RWPE1 (cell line): ENCODE data around the gene SHB.
"Not testable (repeated sequence)": the region's sequence is repeated elsewhere in the genome, so short reads cannot be mapped to it uniquely, and the experiment has no call there.

Experiments
- CTCF ChIA-PET: fragments of 350-600 bp; sonication (Branson Sonifier 250); formaldehyde crosslinking; extraction: SDS; loops from one replicate; lab custom pipeline; 2021; lab: Yijun Ruan, JAX
- POLR2A ChIA-PET: fragments of 400-600 bp; formaldehyde crosslinking; extraction: SDS; loops from one replicate; lab custom pipeline; 2020; ENCODE audit warnings: antibody characterized with exemption; ENCODE audit not compliant: low non-redundant PET; lab: Yijun Ruan, JAX
- DNase-seq: peaks from one replicate; pipeline ENCODE4 v3.0.0; 2012; ENCODE audit warnings: low spot score
- H3K27ac ChIP-seq: fragments of 450-650 bp; 2 replicates; pipeline ENCODE4 v1.5.1; 2017
- TF ChIP-seq, protein P1 (sequence below): fragments of 450-650 bp; conservative IDR thresholded peaks from 2 replicates; pipeline ENCODE4 v1.5.1; 2017; ENCODE audit warnings: low read depth, mild to moderate bottlenecking

SHB gene

DNA sequence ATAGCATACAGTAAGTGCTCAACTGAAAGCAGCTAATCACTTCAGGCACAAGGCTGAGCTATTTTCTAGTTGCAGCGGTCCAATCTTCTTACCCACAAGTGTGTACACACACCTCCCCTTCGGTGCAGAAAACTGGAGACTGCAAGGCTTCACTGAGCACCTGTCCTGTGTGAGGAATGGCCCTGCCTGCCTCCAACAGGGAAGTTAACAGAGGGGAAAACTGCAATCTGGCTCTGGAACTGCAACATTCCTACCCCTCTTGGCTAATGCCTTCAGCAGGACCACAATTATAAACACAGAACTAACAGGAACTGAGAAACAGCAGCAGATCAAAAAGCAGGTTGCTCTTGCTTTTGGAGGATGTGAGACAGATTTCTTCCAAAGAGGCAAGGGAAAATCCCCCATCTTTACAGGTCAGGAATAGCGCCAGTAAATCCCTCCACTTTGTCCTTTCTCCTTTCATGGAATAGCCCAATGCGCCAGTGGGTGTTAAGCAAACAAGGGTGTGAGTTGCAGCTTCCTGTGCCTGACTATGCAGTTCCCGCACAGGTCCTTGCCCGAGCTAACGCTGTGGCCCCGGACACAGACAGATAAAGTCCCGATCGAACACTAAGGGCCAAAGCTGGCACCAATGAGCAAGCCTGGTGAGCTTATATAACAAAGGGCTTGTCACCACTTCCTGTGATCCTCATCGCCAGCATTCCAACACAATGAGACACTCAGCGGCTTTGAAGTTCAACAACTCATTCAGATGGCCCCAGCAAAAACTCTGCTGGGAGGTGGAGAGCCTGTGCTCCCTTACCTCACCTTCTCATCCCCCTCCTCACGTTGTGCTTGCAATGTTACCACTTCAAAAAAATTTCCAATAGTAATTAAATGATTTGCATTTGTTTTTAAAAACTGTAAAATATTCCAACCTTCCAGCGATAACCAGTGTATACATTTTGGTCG lies 21.5 kb downstream of the SHB start:
- ChIA-PET POLR2A (interaction anchor here (0.6 kb wide), 1 partner anchor 330 kb away, joined by 3 read pairs; no protein-coding TSS in a partner anchor), CTCF (interaction anchor here (0.6 kb wide), 1 partner anchor 266 kb away, joined by 3 read pairs; no protein-coding TSS in a partner anchor)
- H3K27ac ChIP-seq, result peak overlapping the region; percentile 92
- TF ChIP-seq, protein P1, sequence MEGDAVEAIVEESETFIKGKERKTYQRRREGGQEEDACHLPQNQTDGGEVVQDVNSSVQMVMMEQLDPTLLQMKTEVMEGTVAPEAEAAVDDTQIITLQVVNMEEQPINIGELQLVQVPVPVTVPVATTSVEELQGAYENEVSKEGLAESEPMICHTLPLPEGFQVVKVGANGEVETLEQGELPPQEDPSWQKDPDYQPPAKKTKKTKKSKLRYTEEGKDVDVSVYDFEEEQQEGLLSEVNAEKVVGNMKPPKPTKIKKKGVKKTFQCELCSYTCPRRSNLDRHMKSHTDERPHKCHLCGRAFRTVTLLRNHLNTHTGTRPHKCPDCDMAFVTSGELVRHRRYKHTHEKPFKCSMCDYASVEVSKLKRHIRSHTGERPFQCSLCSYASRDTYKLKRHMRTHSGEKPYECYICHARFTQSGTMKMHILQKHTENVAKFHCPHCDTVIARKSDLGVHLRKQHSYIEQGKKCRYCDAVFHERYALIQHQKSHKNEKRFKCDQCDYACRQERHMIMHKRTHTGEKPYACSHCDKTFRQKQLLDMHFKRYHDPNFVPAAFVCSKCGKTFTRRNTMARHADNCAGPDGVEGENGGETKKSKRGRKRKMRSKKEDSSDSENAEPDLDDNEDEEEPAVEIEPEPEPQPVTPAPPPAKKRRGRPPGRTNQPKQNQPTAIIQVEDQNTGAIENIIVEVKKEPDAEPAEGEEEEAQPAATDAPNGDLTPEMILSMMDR, result no peak
- peak; percentile 86 for DNase-seq

DNA sequence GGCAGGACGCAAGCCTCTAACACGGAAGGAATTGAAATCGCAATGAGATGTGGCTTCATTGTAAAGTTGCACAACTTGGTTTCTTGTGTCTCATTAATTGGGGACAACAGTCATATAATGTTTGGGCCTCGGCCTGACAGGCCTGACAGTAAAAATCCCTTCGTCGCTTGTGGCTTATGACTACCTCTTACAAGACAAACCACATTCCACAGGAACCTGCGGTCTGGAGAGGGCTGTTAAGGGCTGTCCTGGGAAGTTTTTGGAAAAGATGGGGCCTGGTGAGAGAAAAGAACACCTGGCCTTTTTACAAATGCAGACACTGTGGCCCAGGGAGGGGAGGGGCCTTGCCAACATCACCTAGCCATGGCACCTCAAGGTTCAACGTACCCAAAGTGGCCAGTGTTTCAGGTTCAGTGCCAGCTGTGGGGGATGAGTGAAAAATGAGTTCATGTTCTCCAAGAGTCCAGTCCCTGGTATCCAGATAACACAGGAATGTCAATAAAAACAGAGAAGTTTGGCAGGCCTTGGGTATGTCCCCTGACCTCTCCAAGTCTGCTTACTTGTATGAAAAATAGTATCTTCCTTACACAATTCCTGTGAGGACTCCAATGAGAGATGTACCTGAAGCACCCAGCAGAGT lies 22.2 kb downstream of the SHB start:
- peak; percentile 83 for DNase-seq
- CTCF ChIA-PET, result interaction anchor here (0.6 kb wide), 1 partner anchor 266 kb away, joined by 3 read pairs; no protein-coding TSS in a partner anchor
- H3K27ac ChIP-seq, result peak overlapping the region; percentile 92
- POLR2A ChIA-PET, result interaction anchor here (0.6 kb wide), 1 partner anchor 331 kb away, joined by 3 read pairs; no protein-coding TSS in a partner anchor
- TF ChIP-seq, protein P1, result no peak

DNA sequence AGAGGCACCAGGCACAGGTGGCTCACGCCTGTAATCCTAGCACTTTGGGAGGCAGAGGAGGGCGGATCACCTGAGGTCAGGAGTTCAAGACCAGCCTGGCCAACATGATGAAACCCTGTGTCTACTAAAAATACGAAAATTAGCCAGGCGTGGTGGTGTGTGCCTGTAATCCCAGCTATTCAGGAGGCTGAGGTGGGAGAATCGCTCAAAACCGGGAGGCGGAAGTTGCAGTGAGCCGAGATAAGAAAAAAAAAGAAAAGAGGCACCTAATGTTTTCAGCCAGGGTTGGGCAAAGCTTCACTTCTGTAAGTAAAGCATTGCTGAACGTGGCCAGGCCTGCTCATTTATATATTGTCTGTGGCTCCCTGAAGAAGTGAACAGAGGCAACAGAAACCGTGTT lies 23.1 kb downstream of the SHB start:
- POLR2A ChIA-PET, result interaction anchor here (0.7 kb wide), 1 partner anchor 31 kb away, joined by 6 read pairs; no protein-coding TSS in a partner anchor
- DNase-seq, CTCF ChIA-PET: not testable (repeated sequence)
- peak overlapping the region; percentile 92 for H3K27ac ChIP-seq

DNA sequence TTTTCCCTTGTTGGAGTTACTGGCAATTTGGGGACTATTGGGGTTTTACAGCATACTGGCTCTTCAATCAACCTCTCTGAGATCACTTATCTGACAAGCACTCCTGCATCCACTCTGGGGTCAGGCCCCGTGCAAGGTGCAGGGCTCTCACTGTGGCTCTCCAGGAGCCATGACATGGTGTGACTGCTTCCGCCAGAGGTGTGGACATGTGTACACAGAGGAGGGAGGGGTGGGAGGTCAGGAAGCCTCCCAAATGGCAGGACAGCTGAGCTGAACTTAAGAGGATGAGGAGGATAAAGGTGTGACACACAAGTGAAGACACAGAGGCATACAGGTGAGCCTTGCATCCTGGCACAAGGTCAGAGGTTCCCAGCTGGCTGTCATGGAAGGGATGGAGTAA lies 24.3 kb downstream of the SHB start:
- TF ChIP-seq, protein P1, result no peak
- peak overlapping the region; percentile 93 for H3K27ac ChIP-seq
- ChIA-PET CTCF (no interaction called here), POLR2A (interaction anchor here (1.2 kb wide), 1 partner anchor 8 kb away, joined by 3 read pairs; no protein-coding TSS in a partner anchor)
- DNase-seq, result no peak

DNA sequence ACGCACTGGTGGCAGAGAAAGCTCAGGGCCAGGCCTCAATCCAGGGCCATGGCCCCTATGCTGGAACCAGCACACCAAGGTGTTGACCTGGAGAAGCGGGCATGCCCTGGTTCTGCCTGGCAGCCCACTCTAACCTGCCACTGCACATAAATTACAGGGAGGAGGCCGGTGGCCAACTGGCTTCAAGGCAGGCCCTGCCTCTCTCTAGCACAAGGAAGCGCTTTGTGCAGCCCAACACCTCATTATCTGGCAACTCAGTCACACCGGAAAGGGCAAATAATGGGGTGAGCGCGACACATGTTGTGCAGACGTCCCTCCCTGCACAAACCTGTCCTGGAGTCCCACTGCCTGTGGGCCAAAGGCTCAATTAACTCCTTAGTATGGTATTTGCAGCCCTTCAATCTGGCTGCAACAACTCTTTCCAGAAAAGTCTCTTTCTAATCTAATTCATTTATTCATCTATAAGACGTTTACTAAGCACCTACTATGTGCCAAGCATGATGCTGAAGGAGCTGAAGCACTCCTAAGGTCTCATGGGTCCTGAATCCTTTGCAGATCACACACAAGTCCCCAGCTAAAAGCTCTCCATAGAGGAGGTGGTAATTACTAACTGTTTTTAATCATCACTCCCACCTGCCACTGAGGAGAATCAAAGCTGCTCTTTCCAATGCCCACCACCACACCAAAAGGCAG lies 24.9 kb downstream of the SHB start:
- TF ChIP-seq, protein P1, result no peak
- DNase-seq, result no peak
- ChIA-PET POLR2A (interaction anchor here (0.7 to 1.2 kb wide), 2 partner anchors 8 to 17 kb away, joined by 3 to 4 read pairs; no protein-coding TSS in a partner anchor), CTCF (interaction anchor here (0.6 kb wide), 1 partner anchor 170 kb away, joined by 6 read pairs; no protein-coding TSS in a partner anchor)
- H3K27ac ChIP-seq, result peak overlapping the region; percentile 93

DNA sequence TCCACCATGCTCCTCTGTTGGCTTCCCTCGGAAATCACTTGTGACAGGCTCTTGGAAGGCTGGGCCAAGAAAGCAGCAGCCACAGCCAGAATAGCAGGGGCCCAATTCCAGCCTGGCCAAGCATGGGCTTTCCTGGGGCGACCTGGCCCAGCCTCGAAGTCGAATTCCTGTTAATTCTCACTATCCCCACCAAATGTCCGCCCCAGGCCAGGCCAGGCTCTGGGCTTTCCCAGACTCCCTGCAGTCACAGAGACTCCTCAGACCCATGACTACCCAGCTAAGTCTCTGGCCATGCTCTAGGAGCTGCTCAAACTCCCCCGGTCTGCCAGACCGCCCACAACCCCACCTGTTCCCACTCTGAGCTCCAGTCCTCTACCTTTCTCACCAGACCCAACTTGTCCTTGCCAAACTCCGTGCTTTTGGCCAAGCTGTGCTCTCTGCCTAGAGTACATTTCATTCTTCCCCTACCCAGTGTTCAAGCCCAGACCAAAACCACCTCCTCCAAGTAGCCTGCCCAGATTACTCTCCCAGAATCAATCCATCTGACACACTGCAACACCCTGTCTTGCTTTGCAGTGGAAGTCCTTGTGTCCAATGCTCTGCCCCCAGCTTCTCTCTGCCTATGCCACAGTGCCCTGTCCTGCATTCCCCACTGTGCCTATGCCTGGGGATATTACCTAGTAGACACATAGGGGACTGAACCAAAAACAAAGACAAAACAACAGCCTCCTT lies 26.2 kb downstream of the SHB start:
- CTCF ChIA-PET, result no interaction called here
- POLR2A ChIA-PET, result interaction anchor here (0.6 to 0.7 kb wide), 2 partner anchors 16 to 95 kb away, joined by 3 to 4 read pairs; no protein-coding TSS in a partner anchor
- peak overlapping the region; percentile 93 for H3K27ac ChIP-seq
- TF ChIP-seq, protein P1, result no peak
- DNase-seq, result no peak
